IPS-11a (cell line): Measurements from ENCODE around the gene SLC4A4.
"Not testable (repeated sequence)": the region's sequence is repeated elsewhere in the genome, so short reads cannot be mapped to it uniquely, and the experiment has no call there.

Experiments used
- H3K4me3 ChIP-seq: one replicate; pipeline ENCODE4 v1.5.1; 2013; ENCODE audit warnings: low read depth, low read length, control low read depth

The SLC4A4 gene

DNA sequence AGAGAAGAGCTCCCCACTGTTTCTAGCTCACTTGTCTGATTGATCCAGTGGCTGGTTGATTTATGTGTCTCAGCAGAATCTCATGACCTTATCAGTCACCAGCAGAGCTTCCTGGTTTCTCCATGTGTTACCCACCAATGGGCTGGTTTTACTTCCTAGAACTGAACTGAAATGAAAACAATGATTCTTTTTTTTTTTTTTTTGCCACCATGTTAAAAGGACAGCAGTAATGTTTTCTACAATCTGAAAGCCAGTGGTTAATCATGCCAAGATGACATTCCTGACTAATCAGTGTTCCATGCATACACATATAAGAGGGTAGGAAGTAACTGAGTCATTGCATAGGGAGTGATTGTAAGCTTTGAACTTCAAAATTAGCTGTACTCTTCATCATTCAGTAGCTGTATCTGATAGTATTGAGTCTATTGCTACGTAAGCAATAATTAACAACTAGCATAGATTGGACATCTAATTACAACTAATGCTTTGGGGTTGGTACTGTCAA is 67.7 kb downstream of the SLC4A4 start:
- H3K4me3 ChIP-seq, result no peak overlapping the region

DNA sequence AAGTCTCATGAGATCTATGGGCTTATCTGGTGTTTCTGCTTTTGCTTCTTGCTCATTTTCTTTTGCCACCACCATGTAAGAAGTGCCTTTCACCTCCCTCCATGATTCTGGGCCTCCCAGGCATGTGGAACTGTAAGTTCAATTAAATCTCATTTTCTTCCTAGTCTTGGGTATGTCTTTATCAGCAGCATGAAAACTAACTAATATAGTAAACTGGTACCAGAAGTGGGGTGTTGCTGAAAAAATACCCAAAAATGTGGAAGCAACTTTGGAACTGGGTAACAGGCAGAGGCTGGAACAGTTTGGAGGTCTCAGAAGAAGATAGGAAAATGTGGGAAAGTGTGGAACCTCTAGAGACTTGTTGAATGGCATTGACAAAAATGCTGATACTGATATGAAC is 70.1 kb downstream of the SLC4A4 start:
- not testable (repeated sequence) for H3K4me3 ChIP-seq

DNA sequence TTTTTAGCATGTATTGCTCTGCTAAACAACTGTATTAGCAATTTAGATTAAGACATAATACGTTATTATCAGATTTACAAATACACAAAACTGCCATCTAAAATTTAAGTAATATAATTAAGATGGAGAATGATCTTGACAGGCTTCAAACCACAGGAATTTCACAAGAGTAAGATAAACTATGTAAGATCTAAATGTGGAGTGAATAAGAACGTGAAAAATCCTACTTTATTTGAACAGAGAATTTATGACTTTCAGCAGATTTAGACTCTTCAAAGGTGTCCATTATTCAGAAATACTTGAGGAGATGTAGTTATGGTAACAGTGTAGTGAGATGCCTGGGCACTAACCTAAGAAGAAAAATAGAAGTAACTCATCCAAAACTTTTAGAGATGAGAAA is 73.2 kb downstream of the SLC4A4 start:
- no peak overlapping the region for H3K4me3 ChIP-seq

DNA sequence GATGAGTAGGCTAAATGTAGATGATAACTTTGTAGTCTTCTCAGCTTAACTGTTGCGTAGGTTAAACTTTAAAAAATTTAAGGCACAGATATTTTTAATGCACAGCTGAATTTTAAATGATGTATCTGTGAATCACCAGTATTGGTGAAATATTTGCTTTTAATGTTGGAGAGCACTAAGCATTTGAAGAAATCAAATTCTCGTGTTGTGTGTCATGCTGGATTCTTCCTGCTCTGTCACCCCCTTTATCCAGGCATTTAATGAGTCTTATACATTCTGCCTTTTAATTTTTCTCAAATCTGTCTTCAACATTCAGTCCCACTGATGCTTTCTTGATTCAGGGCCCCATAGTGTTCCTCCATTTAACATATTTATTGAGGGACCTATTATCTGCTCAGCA is 76.7 kb downstream of the SLC4A4 start:
- H3K4me3 ChIP-seq, result no peak overlapping the region

DNA sequence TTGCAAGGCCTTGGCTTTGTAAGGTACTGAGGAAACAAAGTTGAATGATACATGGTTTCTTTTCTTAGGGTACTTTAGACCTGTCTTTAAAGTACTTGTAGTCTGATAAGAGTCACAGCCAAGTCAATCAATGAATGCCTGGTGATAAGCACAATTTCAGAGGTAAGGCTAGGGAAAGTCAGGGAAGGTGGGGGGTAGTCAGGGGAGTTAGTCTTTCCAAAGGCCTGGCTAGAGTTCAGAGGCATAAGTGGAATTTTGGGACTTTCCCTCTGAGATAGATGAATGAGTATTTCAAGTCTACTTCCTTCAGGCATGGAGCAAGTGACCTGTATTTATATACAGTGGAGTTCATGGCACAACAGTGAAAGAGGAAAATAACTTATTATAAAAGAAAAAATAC is 78.3 kb downstream of the SLC4A4 start:
- no peak overlapping the region for H3K4me3 ChIP-seq

DNA sequence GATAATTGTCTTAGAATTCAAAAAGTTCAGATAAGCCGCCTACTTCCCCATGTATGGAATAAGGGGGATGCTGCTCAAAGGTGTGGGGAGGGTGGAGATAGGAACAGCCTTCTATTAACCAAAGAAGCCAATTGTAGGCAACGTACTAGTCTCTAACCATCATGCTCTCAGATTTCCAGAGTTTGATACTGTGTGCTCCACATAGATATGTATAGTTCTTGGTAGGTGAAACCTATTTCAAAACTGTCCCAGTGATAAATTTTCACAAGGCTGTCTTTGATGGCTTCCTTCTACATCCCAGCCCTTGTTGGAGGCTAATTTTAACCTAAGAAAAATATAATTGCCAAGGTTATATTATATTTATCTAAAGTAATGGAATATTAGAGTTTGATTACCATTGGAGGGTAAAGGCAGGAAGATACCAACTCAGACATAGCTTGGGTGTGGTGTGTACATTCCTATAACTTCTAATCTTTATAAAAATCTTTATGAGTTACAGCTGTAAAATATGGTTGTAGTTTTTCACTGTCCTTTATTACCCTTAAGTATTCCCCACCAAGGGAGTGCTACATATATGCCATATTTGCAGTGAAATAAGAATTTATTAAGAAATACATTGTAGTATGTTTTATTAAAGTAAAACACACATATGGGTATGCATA is 87.7 kb downstream of the SLC4A4 start:
- H3K4me3 ChIP-seq, result no peak overlapping the region

DNA sequence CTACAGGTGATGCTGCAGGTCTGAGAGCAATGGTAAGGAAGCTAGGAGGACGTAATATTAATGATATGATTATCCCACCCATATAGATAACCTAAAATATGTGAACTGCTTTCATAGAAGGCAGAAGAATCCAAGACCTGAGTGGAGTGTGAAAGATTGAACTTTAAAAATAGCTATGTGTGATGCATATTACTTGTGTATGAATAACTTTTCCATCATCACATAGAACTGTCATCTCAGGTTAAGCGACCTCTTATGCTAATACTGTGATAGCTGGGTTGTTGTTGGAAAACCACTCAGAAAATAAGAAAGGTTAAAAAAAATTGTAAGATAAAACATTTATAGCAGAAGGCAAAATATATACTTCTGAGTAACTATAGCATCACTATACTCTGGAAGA is 90.3 kb downstream of the SLC4A4 start:
- H3K4me3 ChIP-seq, result no peak overlapping the region

DNA sequence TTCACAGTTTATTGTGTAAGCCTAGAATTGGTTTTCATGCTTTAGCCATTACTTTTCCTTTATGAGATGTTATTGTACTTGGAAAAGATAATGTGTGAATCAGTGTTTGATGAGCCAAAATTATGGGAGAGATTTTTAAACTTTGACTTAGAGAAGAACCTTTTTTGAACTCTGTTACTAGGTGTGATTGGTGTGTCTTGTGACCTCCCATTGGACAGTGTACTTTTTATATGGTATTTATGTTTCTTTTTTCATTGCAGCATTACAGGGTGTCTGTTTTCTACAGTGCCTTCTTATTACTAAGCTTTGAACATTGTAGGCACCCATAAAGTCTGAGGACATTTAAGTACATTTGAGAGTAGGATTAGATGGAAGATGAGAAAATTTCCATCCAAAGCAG is 91.1 kb downstream of the SLC4A4 start:
- no peak overlapping the region for H3K4me3 ChIP-seq

DNA sequence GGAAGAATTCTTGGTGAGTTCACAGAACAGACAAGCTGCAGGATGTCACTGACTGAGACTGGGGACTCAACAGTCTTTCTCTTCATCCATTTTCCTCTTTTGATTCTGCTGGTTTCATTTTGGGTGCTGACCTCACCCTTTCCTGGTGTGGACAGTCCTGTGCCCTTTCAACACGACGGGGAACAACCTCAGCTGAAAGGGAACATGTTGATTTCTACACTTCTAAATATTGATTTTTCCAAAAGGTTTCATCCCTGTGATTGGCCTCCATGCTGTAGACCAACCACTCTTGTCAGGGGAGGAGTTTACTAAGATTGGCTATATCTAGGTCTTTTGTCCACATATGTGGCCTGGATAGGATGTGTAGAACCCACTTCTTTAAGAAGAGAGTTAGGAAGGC is 91.8 kb downstream of the SLC4A4 start:
- no peak overlapping the region for H3K4me3 ChIP-seq

DNA sequence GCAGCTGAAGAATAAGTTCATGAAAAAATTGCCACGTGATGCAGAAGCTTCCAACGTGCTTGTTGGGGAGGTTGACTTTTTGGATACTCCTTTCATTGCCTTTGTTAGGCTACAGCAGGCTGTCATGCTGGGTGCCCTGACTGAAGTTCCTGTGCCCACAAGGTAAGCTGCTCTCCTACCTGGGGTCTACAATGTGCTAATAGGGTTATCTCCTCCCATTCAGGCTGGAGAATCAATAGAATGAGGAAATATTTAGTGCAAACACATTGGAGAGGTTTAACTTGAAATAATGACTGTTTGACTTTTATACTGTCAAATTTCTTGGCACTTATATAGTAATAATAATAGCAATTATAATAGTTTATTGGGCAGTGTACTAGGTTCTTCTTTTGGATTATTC is 101.8 kb downstream of the SLC4A4 start:
- H3K4me3 ChIP-seq, result no peak overlapping the region

DNA sequence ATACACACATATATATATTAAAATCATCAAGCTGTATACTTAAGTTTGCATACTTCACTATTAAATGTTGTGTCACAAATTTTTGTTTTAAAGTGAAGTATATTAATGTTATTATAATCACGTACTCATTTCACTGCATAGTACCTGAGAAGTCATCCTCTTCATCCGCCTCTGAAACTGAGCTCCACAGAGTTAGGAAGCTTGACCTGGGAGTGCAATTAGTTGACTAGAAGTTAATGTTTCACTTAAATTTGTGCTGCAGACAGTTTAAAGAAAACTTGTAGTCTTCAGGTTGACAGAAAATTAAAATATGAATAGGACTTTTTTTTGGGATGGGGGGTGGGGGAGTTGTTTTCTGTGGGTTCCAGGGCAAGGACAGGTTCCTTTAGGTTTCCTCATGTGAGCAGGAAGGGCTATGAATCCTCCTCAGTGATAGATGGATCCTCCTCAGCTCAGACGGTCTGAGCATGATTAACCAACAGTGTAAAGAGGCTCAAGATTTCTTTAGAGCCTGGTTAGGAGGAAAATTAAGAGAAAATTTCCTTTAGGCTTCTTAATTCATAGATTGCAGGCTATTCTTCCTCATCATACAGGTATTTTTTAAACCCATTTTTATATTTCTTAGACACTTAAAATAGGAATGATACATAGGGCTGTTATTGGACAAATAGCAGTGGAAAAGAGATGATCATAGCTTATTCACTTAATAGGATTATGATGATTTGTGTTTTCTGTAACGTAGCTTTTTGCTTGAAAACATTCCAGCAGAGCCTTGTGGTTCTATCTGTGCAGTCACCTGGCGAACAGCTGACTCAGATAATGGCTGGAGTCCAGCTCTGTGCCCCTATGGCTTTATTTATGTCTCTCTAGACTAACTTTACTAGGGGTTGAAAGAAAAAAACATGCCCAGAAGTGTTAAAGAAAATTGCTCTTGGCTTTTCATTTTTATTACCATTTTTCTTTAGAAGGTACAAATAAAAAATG is 102.7 kb downstream of the SLC4A4 start:
- H3K4me3 ChIP-seq, result no peak overlapping the region

DNA sequence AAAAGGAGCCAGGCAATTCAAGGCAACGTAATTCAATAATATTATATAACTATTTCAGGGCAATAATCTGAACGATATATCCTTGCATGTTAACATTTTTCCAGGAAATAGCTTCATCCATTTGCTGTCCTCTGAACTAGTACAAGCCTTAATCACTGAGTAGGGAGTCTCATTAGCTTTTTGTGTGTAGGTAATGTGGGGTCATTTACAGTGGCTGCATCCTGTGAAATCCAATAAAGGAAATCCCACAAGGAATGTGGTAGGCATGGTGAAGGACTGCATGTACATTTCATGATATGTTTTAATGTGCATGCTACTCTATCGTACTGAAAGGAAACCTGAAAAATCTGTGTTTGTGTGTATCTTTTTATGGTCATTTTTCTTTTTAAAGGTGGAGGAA is 103.5 kb downstream of the SLC4A4 start:
- no peak overlapping the region for H3K4me3 ChIP-seq

DNA sequence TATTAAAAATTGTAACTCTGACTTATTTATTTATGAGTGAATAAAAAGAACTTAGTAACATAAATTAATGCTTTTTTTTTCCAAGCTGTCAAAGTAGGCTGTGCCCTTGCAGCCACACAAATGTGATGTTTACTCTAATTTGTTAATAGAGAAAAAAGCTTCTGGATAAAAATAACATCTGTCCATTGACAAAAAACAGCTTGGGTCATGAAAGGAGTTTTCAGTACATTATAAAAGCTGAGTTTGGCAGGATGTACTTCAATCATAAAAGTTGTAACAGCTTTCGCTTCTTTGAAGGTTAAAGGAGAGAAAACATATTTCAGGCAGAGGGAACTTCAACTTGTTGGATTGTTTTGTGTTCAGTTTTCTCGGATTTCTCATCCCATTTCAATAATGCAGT is 105.6 kb downstream of the SLC4A4 start:
- no peak overlapping the region for H3K4me3 ChIP-seq

DNA sequence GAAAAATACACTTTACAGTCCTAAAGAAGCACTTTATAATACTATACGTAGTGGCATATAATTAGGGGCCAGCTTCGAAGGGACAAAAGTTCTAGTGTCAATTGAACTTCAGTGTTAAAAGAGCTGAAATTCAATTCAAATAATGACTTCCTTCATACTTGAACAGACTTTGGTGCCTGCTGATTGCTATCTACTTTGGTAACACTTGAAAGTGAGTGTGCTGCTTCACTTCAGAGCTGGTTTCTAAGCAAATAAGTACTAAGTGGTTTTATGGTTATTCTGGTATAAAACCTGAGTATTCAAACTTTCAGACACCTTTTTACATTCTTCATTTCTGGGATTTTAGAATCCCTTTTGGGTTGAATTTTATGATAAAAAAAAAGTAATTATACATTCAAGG is 107.0 kb downstream of the SLC4A4 start:
- H3K4me3 ChIP-seq, result no peak overlapping the region

DNA sequence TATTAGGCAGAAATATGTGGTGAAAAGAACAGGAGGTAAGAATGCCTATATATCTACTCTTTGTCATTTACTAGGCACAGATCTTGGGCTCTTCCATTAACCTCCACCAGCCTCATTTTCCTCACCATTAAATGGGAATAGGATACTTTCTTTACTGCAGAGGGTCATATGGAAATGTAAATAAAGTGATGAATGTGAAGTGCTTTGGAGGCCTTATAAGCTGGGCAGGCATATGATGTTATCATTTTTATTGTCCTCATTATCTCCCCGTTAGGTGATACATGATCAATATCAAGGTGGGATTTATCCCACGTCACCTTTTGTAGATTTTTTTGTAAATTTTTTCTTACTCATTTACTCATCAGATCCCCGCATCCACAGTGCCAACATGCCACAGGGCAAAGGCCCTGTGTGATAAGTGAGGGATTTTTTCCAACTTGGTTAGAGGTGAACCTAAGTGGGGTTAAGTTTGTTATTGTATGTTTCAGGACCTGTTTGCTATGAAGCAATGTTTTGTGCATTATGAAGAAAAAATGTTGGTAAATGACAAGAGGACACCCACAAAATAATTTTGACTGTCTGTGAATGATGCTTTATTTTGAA is 107.8 kb downstream of the SLC4A4 start:
- H3K4me3 ChIP-seq, result no peak overlapping the region

DNA sequence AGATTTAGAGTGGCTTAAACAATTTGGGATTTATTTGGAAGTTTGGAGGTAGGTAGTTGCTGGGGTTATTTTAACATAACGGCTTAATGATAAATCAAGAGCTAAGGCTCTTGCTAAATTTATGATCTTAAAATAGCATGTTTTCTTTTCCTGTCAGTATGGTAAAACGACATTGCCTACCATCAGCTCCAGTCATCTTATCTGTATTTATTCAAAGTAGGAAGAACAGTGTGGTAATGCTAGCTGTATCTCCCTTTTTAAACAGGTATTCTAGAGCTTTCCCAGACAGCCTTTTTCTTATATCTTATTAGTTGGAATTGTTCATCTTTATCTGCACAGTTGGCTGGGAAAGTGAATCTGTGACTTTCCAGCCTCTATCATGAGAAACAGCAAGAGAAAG is 110.2 kb downstream of the SLC4A4 start:
- H3K4me3 ChIP-seq, result no peak overlapping the region

DNA sequence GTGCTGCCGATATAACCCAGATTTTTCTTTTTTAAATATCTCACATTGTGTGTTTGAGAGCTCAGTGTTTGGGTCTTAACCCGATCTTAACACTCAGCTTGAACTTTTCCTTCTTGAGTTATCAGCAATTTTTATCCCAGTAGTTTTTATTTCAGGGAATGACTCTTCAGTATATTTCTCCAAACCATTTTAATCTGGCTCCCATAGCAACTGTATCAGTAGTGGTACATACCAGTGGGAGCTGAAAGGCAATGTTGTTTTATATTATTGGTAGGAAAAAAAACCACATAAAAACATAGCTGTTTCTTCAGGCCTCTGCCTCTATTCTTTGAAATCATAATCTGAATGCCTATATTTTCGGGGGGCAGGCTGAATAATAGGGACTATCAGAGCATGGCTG is 111.1 kb downstream of the SLC4A4 start:
- H3K4me3 ChIP-seq, result no peak overlapping the region

DNA sequence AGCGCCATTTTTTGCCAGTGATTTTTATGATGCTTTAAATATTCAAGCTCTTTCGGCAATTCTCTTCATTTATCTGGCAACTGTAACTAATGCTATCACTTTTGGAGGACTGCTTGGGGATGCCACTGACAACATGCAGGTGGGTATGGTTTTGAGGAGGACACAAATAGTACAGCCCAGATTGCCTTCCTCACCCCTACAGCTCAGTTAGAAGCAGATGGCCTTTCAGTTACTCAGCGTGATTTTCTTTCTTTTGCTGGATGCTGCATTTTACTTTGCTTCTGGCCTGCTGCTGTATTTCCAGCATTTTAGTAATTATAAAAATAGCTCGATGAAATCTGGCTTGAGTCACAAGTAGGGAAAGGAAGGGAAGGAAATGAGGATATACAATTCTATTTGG is 114.7 kb downstream of the SLC4A4 start:
- no peak overlapping the region for H3K4me3 ChIP-seq

DNA sequence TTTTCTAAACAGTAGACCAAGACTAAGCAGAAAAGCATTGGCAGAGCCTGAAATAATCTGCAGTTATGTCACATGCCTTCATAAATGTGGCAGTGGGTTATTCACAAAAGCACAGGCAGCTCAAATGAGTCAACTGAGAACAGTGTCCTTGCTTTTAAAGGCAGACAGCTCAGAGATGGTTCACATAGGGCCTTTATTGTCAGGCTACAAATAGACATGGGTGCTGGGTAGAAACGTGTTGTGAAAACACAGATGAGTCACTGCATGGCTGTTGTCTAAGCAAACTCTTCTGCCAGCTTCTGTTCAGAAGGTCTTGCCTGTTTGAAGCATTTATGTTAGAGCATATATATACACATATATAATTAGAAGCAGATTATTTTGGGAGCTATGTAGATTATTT is 118.0 kb downstream of the SLC4A4 start:
- H3K4me3 ChIP-seq, result no peak overlapping the region

DNA sequence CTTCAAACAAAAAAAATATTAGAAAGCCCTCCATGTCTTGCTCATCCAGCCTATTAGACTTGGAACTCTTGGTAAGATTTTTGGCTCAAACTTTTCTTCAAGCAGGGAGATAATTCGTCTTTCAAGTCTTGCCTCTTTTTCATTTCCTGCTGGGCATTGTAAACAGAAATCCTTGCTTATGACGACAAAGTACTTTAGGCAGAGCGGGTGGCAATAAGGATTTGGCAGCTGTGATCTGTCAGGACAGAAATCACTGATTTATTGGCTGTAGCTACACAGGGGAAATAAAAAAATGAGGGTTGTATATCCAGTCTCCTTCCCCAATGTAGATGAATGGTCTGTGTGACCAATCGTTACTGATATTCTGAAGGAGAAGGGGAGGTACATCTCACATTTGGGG is 121.6 kb downstream of the SLC4A4 start:
- no peak overlapping the region for H3K4me3 ChIP-seq

DNA sequence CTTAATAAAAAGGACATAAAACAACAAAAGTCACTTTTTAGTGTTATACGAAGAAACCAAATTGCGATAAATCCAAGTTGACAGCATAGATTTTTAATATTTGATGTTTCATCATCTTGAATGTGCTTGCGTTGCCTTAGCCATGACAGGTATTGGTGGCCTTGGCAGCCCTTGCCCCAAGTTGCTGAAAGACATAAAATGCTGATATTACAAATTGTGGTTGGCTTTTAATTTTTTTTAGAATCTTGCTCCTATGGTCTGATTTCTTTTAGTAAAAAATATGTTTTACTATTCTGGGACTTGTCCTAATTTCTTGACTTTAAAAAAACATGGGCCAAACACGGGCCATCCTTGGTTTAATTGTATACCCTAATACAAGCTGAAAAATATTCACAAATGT is 122.6 kb downstream of the SLC4A4 start:
- no peak overlapping the region for H3K4me3 ChIP-seq

DNA sequence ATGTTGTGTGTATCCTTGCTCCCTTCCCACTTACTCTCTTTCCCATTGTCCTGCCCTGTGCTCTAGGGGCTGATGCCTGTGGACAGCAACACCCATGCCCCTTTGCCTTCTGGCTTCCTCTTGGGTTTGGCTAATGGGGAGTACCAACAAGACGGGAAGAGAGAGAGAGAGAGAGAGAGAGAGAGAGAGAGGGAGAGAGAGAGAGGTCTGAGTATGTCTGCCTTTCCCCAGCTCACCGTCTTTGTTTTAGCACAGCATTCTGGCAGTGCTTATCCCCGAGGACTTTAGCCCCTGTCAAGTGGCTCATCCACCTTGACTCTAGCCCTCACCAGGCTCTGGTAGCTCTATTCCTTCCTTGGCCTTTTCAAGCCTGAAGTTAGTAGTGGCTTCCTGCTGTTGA is 128.0 kb downstream of the SLC4A4 start:
- H3K4me3 ChIP-seq, result no peak overlapping the region
